ENCODE results near the gene DPP6. TPM values are rescaled to one million over a fixed set of nuclear protein-coding genes. Genes with fewer than 3 reads are reported as not detected.

The DPP6 gene
- total and polyA plus RNA-seq, 9 of the 15 experiments (the other 6 are each of a cell fraction or from before 2014, with no cell fraction given) = not detected

DNA sequence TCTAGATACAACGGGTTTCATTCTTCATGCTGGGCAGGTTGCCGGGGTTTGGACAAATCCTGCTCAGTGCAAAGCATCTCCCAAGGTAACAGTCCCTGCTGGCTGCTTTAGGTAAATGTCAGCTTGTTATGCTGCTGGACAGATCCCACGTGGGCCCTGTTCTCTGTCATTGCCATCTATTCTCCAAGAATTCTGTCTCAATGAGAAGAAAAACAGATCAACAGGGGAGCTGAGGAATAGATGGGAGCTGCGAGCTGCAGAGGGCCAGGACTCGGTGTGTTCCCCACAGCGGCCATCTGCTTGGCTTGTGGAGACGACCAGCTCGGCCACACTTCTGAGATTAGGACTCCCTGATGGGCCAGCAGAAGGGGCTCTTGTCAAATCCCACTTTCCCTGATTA is 235.2 kb downstream of the DPP6 start (continued):
- TF ChIP-seq, protein P1, sequence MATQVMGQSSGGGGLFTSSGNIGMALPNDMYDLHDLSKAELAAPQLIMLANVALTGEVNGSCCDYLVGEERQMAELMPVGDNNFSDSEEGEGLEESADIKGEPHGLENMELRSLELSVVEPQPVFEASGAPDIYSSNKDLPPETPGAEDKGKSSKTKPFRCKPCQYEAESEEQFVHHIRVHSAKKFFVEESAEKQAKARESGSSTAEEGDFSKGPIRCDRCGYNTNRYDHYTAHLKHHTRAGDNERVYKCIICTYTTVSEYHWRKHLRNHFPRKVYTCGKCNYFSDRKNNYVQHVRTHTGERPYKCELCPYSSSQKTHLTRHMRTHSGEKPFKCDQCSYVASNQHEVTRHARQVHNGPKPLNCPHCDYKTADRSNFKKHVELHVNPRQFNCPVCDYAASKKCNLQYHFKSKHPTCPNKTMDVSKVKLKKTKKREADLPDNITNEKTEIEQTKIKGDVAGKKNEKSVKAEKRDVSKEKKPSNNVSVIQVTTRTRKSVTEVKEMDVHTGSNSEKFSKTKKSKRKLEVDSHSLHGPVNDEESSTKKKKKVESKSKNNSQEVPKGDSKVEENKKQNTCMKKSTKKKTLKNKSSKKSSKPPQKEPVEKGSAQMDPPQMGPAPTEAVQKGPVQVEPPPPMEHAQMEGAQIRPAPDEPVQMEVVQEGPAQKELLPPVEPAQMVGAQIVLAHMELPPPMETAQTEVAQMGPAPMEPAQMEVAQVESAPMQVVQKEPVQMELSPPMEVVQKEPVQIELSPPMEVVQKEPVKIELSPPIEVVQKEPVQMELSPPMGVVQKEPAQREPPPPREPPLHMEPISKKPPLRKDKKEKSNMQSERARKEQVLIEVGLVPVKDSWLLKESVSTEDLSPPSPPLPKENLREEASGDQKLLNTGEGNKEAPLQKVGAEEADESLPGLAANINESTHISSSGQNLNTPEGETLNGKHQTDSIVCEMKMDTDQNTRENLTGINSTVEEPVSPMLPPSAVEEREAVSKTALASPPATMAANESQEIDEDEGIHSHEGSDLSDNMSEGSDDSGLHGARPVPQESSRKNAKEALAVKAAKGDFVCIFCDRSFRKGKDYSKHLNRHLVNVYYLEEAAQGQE (IDR thresholded peaks at IDR 0.05; ENCODE audit: borderline replicate concordance) = peak; percentile 77
- TF ChIP-seq, protein P1 (CRISPR knock-in tag; IDR thresholded peaks at IDR 0.05; ENCODE audit: low read depth) = no peak
- TF ChIP-seq ERF (CRISPR knock-in tag; IDR thresholded peaks at IDR 0.05) = no peak
- no peak for TF ChIP-seq SP2 (IDR thresholded peaks at IDR 0.05; ENCODE audit: extremely low read depth, low read depth, low read length, poor library complexity, severe bottlenecking)
- no peak for TF ChIP-seq ZSCAN29 (IDR thresholded peaks at IDR 0.05)
- no peak for TF ChIP-seq ZNF785 (CRISPR knock-in tag; IDR thresholded peaks at IDR 0.05)
- no peak for TF ChIP-seq ZNF444 (CRISPR knock-in tag; IDR thresholded peaks at IDR 0.05)
- TF ChIP-seq, protein P2, sequence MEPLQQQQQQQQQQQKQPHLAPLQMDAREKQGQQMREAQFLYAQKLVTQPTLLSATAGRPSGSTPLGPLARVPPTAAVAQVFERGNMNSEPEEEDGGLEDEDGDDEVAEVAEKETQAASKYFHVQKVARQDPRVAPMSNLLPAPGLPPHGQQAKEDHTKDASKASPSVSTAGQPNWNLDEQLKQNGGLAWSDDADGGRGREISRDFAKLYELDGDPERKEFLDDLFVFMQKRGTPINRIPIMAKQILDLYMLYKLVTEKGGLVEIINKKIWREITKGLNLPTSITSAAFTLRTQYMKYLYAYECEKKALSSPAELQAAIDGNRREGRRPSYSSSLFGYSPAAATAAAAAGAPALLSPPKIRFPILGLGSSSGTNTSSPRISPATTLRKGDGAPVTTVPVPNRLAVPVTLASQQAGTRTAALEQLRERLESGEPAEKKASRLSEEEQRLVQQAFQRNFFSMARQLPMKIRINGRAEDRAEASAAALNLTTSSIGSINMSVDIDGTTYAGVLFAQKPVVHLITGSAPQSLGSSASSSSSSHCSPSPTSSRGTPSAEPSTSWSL (CRISPR knock-in tag; IDR thresholded peaks at IDR 0.05; ENCODE audit: borderline replicate concordance) = no peak
